ENCODE results near the gene GNGT1.
A peak's percentile ranks its signal among the peaks of the same experiment; 100 is the strongest.
"Not testable (repeated sequence)": the region's sequence is repeated elsewhere in the genome, so short reads cannot be mapped to it uniquely, and the experiment has no call there.

Gene GNGT1

GRCh38 chr7:93902777-93903423, 3.5 kb upstream of the GNGT1 start:
- peak; percentile 80 for TF ChIP-seq CTCF (IDR thresholded peaks at IDR 0.05; ENCODE audit: low read depth, low read length, missing control alignments)
- H3K4me3 ChIP-seq (ENCODE audit: low read depth, low read length), result no peak overlapping the region
- no peak for DNase-seq (ENCODE audit: low read depth)

GRCh38 chr7:93910076-93910994, 4.0 kb downstream of the GNGT1 start:
- DNase-seq (ENCODE audit: low read depth), result no peak

GRCh38 chr7:93911242-93911641, 4.9 kb downstream of the GNGT1 start:
- not testable (repeated sequence) for H3K4me3 ChIP-seq (ENCODE audit: low read depth, low read length); DNase-seq (ENCODE audit: low read depth)

More at GRCh38 chr7:93910076-93910994, 4.0 kb downstream of the GNGT1 start:
- TF ChIP-seq CTCF (IDR thresholded peaks at IDR 0.05; ENCODE audit: low read depth, low read length, missing control alignments), result no peak
- no peak overlapping the region for H3K4me3 ChIP-seq (ENCODE audit: low read depth, low read length)

GRCh38 chr7:93911661-93912060, 5.3 kb downstream of the GNGT1 start:
- not testable (repeated sequence) for H3K4me3 ChIP-seq (ENCODE audit: low read depth, low read length); DNase-seq (ENCODE audit: low read depth)

- no peak overlapping the region for H3K4me3 ChIP-seq (ENCODE audit: low read depth, low read length)
- TF ChIP-seq CTCF (IDR thresholded peaks at IDR 0.05; ENCODE audit: low read depth, low read length, missing control alignments), result no peak
- no peak for DNase-seq (ENCODE audit: low read depth)
Measured at GRCh38 chr7:93913197-93913596, 6.8 kb downstream of the GNGT1 start.

- DNase-seq (ENCODE audit: low read depth), result no peak
- TF ChIP-seq CTCF (IDR thresholded peaks at IDR 0.05; ENCODE audit: low read depth, low read length, missing control alignments), result no peak
- no peak overlapping the region for H3K4me3 ChIP-seq (ENCODE audit: low read depth, low read length)
Measured at GRCh38 chr7:93914581-93915066, 8.3 kb downstream of the GNGT1 start.

GRCh38 chr7:93915206-93915842, 9.0 kb downstream of the GNGT1 start:
- not testable (repeated sequence) for H3K4me3 ChIP-seq (ENCODE audit: low read depth, low read length); DNase-seq (ENCODE audit: low read depth)

GRCh38 chr7:93915888-93916287, 9.5 kb downstream of the GNGT1 start:
- not testable (repeated sequence) for DNase-seq (ENCODE audit: low read depth); H3K4me3 ChIP-seq (ENCODE audit: low read depth, low read length)

- not testable (repeated sequence) for H3K4me3 ChIP-seq (ENCODE audit: low read depth, low read length); DNase-seq (ENCODE audit: low read depth)
Measured at GRCh38 chr7:93916315-93916714, 9.9 kb downstream of the GNGT1 start.
